ENCODE measurements around the gene GPR52.
"Not testable (repeated sequence)": the region's sequence is repeated elsewhere in the genome, so short reads cannot be mapped to it uniquely, and the experiment has no call there.

GPR52 gene
- 1.7 reads per million for total RNA-seq

DNA sequence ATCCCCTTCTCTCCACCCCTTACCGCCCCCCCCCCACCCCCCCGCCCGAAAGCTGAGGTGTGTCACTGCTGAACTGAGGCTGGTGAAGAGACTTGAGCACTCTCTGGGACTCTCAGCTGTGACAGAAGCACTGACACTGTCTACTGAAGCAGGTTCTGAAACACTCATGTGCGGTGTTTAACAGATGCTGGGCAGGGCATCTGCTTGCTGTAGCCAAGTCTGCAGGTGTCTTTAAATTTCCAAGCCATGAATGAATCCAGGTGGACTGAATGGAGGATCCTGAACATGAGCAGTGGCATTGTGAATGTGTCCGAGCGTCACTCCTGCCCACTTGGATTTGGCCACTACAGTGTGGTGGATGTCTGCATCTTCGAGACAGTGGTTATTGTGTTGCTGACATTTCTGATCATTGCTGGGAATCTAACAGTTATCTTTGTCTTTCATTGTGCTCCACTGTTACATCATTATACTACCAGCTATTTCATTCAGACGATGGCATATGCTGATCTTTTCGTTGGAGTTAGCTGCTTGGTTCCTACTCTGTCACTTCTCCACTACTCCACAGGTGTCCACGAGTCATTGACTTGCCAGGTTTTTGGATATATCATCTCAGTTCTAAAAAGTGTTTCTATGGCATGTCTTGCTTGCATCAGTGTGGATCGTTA is at the start of gene GPR52:
TSS of gene GPR52 (plus strand) at position 99 of the 665 bp plus-strand sequence. CDS start at position 247, 148 bp downstream.
- DNase-seq, result no peak

GRCh38 chr1:174398246-174398645 is 49.5 kb upstream of the GPR52 start:
- DNase-seq, result no peak

- DNase-seq, result no peak
Observed at GRCh38 chr1:174399211-174399610, 48.6 kb upstream of the GPR52 start.

GRCh38 chr1:174401075-174401474 is 46.7 kb upstream of the GPR52 start:
- no peak for DNase-seq

DNA sequence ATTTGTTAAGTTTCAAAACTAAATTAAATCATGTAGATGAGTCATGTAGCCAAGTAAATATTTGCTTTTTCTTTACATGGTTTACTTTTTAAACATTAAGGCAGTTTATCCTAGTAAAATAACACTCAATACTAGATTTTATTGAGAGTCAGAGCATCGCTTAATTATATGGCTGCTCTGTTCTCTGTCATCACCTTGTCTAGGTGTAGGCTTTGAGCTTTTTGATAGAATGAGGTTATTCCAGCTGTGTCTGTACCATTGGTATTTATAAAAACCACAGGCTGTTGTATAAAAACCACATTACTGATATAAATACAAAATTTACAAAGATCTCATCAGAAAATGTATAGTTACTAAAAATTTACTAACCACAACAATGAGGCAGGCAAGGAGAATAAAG is 42.5 kb upstream of the GPR52 start:
- DNase-seq, result no peak

- no peak for DNase-seq
Observed at GRCh38 chr1:174406421-174406820, 41.3 kb upstream of the GPR52 start.

GRCh38 chr1:174407665-174408064 is 40.1 kb upstream of the GPR52 start:
- no peak for DNase-seq

GRCh38 chr1:174408146-174408545 is 39.6 kb upstream of the GPR52 start:
- DNase-seq, result no peak

- DNase-seq, result not testable (repeated sequence)
Observed at GRCh38 chr1:174409801-174410200, 38.0 kb upstream of the GPR52 start.

DNA sequence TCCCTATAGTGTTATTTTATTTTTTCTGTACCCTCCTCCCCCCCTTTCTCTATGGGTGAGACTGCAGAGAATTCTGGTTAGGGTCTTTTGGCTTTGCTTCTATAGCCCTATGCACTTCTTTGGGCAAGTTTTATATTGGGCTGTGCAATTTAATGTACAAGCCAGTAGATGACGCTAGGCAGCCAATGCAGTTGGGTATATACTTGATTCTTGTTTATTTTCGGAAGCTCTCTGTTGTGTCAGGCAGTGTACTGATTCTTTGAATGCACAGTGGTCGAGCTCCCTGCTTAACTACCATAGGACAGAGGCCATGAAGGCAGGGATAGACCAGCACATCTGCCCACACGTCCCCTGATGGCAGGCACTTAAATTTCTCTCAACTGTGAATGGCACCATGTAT is 34.1 kb upstream of the GPR52 start:
- DNase-seq, result no peak

- no peak for DNase-seq
Observed at GRCh38 chr1:174414203-174414602, 33.6 kb upstream of the GPR52 start.

GRCh38 chr1:174415506-174415905 is 32.3 kb upstream of the GPR52 start:
- no peak for DNase-seq

- no peak for DNase-seq
Observed at GRCh38 chr1:174417921-174418320, 29.8 kb upstream of the GPR52 start.

DNA sequence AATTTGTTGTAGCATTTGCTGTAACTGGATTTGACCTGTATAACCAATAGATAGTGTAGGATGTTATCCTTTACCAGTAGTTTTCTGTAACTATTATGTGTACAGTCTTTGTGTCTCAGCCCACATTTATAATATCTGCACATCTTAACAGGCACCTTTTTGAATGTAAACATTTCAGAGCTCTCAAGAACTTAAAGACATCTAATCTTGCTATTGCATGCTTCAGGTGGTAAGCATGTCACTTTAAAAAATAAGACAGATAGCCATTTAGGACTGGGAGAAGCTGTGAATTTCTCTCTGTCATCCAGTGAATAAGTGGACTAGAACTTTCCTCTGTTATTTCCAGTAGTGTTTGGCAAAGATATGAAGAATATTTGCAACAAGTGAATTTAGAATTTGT is 22.6 kb upstream of the GPR52 start:
- no peak for DNase-seq

DNA sequence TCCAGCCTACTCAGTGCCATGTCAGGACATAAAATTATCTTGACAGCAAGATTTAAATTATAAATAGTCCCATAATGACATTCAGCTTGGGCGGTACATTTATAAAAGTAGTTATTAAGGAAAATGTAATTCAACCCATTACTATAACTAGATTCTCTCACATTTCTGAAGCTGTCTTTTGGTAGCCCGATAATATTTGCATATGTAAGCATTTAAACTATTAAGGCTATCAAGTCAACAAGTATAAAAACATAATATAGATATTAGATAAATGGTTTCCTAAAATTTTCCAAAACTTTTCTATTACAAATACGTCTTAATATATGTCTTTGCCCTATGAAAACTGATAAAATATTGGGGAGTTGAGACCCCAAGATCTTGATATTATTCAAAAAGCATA is 21.6 kb upstream of the GPR52 start:
- no peak for DNase-seq

DNA sequence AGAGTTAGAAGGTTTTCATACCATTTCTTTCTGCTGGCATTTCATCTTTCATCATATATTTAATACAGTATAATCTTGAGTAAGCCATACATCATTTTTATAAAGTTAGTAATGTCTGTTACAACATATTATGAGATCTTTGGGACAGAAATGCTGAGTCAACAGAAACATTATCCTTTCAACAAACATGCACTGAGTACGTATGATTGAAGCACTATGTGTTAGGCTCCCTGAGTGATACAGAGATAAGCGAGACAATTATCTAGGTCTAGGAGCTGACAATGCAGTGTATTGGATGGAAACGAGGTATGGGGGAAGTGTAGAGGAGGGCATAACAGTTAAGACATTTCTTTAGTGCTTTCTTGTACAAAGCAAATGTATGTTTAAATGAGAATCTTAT is 19.7 kb upstream of the GPR52 start:
- DNase-seq, result no peak

- DNase-seq, result no peak
Observed at GRCh38 chr1:174428739-174429138, 19.0 kb upstream of the GPR52 start.

- DNase-seq, result no peak
Observed at GRCh38 chr1:174433451-174433850, 14.3 kb upstream of the GPR52 start.

- DNase-seq, result no peak
Observed at GRCh38 chr1:174445351-174445750, 2.4 kb upstream of the GPR52 start.

DNA sequence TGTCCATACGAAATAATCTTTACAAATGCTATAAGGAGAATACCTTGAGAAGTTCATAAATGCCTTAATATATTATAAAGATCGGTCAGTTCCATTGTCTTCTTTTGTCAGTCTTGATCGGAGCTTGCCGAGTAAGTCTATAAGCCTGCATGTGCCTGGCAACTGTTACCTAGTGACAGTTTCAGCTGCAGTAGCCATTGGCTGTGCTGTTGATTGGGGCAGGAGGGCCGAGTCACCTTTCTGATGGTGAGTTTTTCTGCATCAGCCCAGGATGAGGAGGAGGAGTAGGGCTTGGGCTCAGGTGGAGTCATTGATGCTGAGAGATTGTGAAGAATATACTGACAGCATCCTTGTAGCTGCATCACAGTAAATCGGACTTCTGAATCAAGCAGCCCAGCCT is 1.9 kb upstream of the GPR52 start:
- no peak for DNase-seq

GRCh38 chr1:174448531-174448883 is 743 bp downstream of the GPR52 start:
- no peak for DNase-seq

GRCh38 chr1:174448974-174449373 is 1.2 kb downstream of the GPR52 start:
- DNase-seq, result no peak

- no peak for DNase-seq
Observed at GRCh38 chr1:174451408-174451807, 3.6 kb downstream of the GPR52 start.

- DNase-seq, result no peak
Observed at GRCh38 chr1:174465855-174466254, 18.1 kb downstream of the GPR52 start.

DNA sequence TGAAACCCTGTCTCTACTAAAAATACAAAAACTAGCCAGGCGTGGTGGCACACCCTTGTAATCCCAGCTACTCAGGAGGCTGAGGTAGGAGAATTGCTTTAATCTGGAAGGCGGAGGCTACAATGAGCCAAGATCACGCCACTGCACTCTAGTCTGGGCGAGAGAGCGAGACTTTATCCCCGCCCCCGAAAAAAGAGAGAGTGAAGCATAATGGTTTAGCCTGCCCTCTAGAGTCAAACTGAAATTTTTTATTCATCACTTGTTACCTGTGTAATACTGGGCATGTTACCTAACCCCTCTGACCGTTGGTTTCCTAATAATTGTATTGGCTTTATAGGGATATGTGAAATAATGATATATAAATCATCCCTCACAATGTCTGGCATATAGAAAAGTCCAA is 18.8 kb downstream of the GPR52 start:
- no peak for DNase-seq
